Measurements from ENCODE around the gene TSPAN3.

GRCh38 chr15:77009176-77009575 lies 61.7 kb downstream of the TSPAN3 start:
- TF ChIP-seq, protein P1, sequence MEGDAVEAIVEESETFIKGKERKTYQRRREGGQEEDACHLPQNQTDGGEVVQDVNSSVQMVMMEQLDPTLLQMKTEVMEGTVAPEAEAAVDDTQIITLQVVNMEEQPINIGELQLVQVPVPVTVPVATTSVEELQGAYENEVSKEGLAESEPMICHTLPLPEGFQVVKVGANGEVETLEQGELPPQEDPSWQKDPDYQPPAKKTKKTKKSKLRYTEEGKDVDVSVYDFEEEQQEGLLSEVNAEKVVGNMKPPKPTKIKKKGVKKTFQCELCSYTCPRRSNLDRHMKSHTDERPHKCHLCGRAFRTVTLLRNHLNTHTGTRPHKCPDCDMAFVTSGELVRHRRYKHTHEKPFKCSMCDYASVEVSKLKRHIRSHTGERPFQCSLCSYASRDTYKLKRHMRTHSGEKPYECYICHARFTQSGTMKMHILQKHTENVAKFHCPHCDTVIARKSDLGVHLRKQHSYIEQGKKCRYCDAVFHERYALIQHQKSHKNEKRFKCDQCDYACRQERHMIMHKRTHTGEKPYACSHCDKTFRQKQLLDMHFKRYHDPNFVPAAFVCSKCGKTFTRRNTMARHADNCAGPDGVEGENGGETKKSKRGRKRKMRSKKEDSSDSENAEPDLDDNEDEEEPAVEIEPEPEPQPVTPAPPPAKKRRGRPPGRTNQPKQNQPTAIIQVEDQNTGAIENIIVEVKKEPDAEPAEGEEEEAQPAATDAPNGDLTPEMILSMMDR (IDR thresholded peaks at IDR 0.05; ENCODE audit: low read depth, low read length, poor library complexity, severe bottlenecking) = no peak
- no peak for TF ChIP-seq EZH2phosphoT487 (IDR thresholded peaks at IDR 0.05; ENCODE audit: borderline replicate concordance, low read length)

All from DOHH2 (cell line).